HG03139 (cell line): ENCODE results near the gene CEACAM8.
"Not testable (repeated sequence)": the region's sequence is repeated elsewhere in the genome, so short reads cannot be mapped to it uniquely, and the experiment has no call there.

Source experiments
- ATAC-seq: cut with Tn5 transposase; IDR thresholded peaks from one replicate; pipeline ENCODE4 v1.9.1; 2021; ENCODE audit not compliant: unreplicated experiment

Gene CEACAM8

GRCh38 chr19:42573642-42574041, 21.1 kb downstream of the CEACAM8 start:
- no peak for ATAC-seq

GRCh38 chr19:42571116-42571515, 23.6 kb downstream of the CEACAM8 start:
- no peak for ATAC-seq

GRCh38 chr19:42569193-42569592, 25.5 kb downstream of the CEACAM8 start:
- no peak for ATAC-seq

- no peak for ATAC-seq
These were observed 26.7 kb downstream of the CEACAM8 start for GRCh38 chr19:42568006-42568405.

GRCh38 chr19:42567567-42567966, 27.2 kb downstream of the CEACAM8 start:
- ATAC-seq, result no peak

GRCh38 chr19:42563352-42564210, 31.1 kb downstream of the CEACAM8 start:
- ATAC-seq, result no peak

GRCh38 chr19:42561512-42561911, 33.2 kb downstream of the CEACAM8 start:
- no peak for ATAC-seq

- no peak for ATAC-seq
These were observed 34.0 kb downstream of the CEACAM8 start for GRCh38 chr19:42560731-42561130.

- ATAC-seq, result no peak
These were observed 36.1 kb downstream of the CEACAM8 start for GRCh38 chr19:42558450-42559150.

- ATAC-seq, result not testable (repeated sequence)
These were observed 37.3 kb downstream of the CEACAM8 start for GRCh38 chr19:42557386-42557871.

- no peak for ATAC-seq
These were observed 38.9 kb downstream of the CEACAM8 start for GRCh38 chr19:42555801-42556200.

- ATAC-seq, result no peak
These were observed 39.4 kb downstream of the CEACAM8 start for GRCh38 chr19:42555317-42555716.

GRCh38 chr19:42554046-42554575, 40.6 kb downstream of the CEACAM8 start:
- no peak for ATAC-seq

- no peak for ATAC-seq
These were observed 41.3 kb downstream of the CEACAM8 start for GRCh38 chr19:42553292-42554045.

GRCh38 chr19:42552086-42553065, 42.3 kb downstream of the CEACAM8 start:
- no peak for ATAC-seq

- ATAC-seq, result not testable (repeated sequence)
These were observed 44.2 kb downstream of the CEACAM8 start for GRCh38 chr19:42550521-42550920.

GRCh38 chr19:42549067-42549466, 45.7 kb downstream of the CEACAM8 start:
- ATAC-seq, result not testable (repeated sequence)

- ATAC-seq, result no peak
These were observed 46.2 kb downstream of the CEACAM8 start for GRCh38 chr19:42548552-42548951.

GRCh38 chr19:42547929-42548328, 46.8 kb downstream of the CEACAM8 start:
- ATAC-seq, result no peak
